ENCODE results near the gene SUSD6.
A peak's percentile ranks its signal among the peaks of the same experiment; 100 is the strongest.
"Not testable (repeated sequence)": the region's sequence is repeated elsewhere in the genome, so short reads cannot be mapped to it uniquely, and the experiment has no call there.

Gene SUSD6

GRCh38 chr14:69647642-69648041 lies 36.2 kb downstream of the SUSD6 start:
- not testable (repeated sequence) for H3K4me3 Mint-ChIP-seq, H3K27me3 Mint-ChIP-seq, ATAC-seq, DNase-seq, H3K27ac Mint-ChIP-seq, H3K9me3 Mint-ChIP-seq
- peaks cover 94% of the 10 kb centered on the region for H3K4me1 Mint-ChIP-seq

- H3K27me3 Mint-ChIP-seq, result no peaks in the 10 kb centered on the region
- H3K27ac Mint-ChIP-seq, result peak overlapping the region in 1 of 2 donors; percentile 64
- no peaks in the 10 kb centered on the region for H3K9me3 Mint-ChIP-seq
- no peak overlapping the region for H3K4me3 Mint-ChIP-seq
- H3K4me1 Mint-ChIP-seq, result peaks cover 93% of the 10 kb centered on the region
- ATAC-seq (no peak), DNase-seq (no peak)
Observed at GRCh38 chr14:69648480-69649451, 37.4 kb downstream of the SUSD6 start.

GRCh38 chr14:69650948-69651369 lies 39.6 kb downstream of the SUSD6 start:
- no peak for DNase-seq
- H3K4me3 Mint-ChIP-seq, result peak overlapping the region in 1 of 2 donors; percentile 7
- H3K27ac Mint-ChIP-seq, result peak overlapping the region; percentile 5 to 16
- no peak for ATAC-seq
- H3K27me3 Mint-ChIP-seq, result no peaks in the 10 kb centered on the region
- H3K9me3 Mint-ChIP-seq, result no peaks in the 10 kb centered on the region
- peaks cover 77% of the 10 kb centered on the region for H3K4me1 Mint-ChIP-seq

GRCh38 chr14:69651664-69652063 lies 40.3 kb downstream of the SUSD6 start:
- Mint-ChIP-seq H3K4me3 (peak overlapping the region in 1 of 2 donors; percentile 7), H3K27me3 (no peaks in the 10 kb centered on the region), H3K4me1 (peaks cover 73% of the 10 kb centered on the region), H3K27ac (peak overlapping the region in 1 of 2 donors; percentile 16), H3K9me3 (no peaks in the 10 kb centered on the region)
- no peak for DNase-seq
- ATAC-seq, result peak; percentile 45

- peak overlapping the region; percentile 29 to 43 for H3K27ac Mint-ChIP-seq
- peaks cover 66% of the 10 kb centered on the region for H3K4me1 Mint-ChIP-seq
- ATAC-seq (peak; percentile 60), DNase-seq (no peak)
- H3K9me3 Mint-ChIP-seq, result no peaks in the 10 kb centered on the region
- peak overlapping the region in 1 of 2 donors; percentile 40 for H3K4me3 Mint-ChIP-seq
- no peaks in the 10 kb centered on the region for H3K27me3 Mint-ChIP-seq
Observed at GRCh38 chr14:69652942-69653684, 41.7 kb downstream of the SUSD6 start.

GRCh38 chr14:69654116-69654515 lies 42.7 kb downstream of the SUSD6 start:
- Mint-ChIP-seq H3K27me3 (no peaks in the 10 kb centered on the region), H3K27ac (no peak overlapping the region), H3K4me3 (no peak overlapping the region), H3K9me3 (no peaks in the 10 kb centered on the region), H3K4me1 (peaks cover 66% of the 10 kb centered on the region)
- ATAC-seq, result no peak
- no peak for DNase-seq

- Mint-ChIP-seq H3K4me1 (peaks cover 67% of the 10 kb centered on the region), H3K9me3 (no peaks in the 10 kb centered on the region), H3K27me3 (no peaks in the 10 kb centered on the region), H3K4me3 (peak overlapping the region in 1 of 2 donors; percentile 46), H3K27ac (peak overlapping the region in 1 of 2 donors; percentile 9)
- ATAC-seq (no peak), DNase-seq (no peak)
Observed at GRCh38 chr14:69657950-69658355, 46.6 kb downstream of the SUSD6 start.

- Mint-ChIP-seq H3K27ac (no peak overlapping the region), H3K4me3 (no peak overlapping the region), H3K4me1 (peaks cover 69% of the 10 kb centered on the region), H3K9me3 (no peaks in the 10 kb centered on the region), H3K27me3 (no peaks in the 10 kb centered on the region)
- DNase-seq, result no peak
- ATAC-seq, result peak; percentile 44
Observed at GRCh38 chr14:69658664-69659261, 47.4 kb downstream of the SUSD6 start.

- no peaks in the 10 kb centered on the region for H3K9me3 Mint-ChIP-seq
- H3K27ac Mint-ChIP-seq, result peak overlapping the region in 1 of 2 donors; percentile 31
- H3K4me3 Mint-ChIP-seq, result peak overlapping the region in 1 of 2 donors; percentile 14
- no peaks in the 10 kb centered on the region for H3K27me3 Mint-ChIP-seq
- DNase-seq, result peak in 1 of 2 donors; percentile 44
- H3K4me1 Mint-ChIP-seq, result peaks cover 80% of the 10 kb centered on the region
- ATAC-seq, result peak; percentile 92
Observed at GRCh38 chr14:69660344-69661193, 49.2 kb downstream of the SUSD6 start.

- Mint-ChIP-seq H3K4me1 (peaks cover 86% of the 10 kb centered on the region), H3K9me3 (no peaks in the 10 kb centered on the region), H3K4me3 (no peak overlapping the region), H3K27me3 (no peaks in the 10 kb centered on the region), H3K27ac (peak overlapping the region in 1 of 2 donors; percentile 22)
- DNase-seq, result no peak
- ATAC-seq, result no peak
Observed at GRCh38 chr14:69661194-69661537, 49.8 kb downstream of the SUSD6 start.

GRCh38 chr14:69662636-69663299 lies 51.4 kb downstream of the SUSD6 start:
- peaks cover 99% of the 10 kb centered on the region for H3K4me1 Mint-ChIP-seq
- H3K9me3 Mint-ChIP-seq, result peaks cover 0 to 3% of the 10 kb centered on the region in 2 donors
- ATAC-seq (no peak), DNase-seq (no peak)
- no peak overlapping the region for H3K4me3 Mint-ChIP-seq
- no peaks in the 10 kb centered on the region for H3K27me3 Mint-ChIP-seq
- no peak overlapping the region for H3K27ac Mint-ChIP-seq

- peaks cover 99% of the 10 kb centered on the region for H3K4me1 Mint-ChIP-seq
- H3K27ac Mint-ChIP-seq, result no peak overlapping the region
- no peak for ATAC-seq
- H3K9me3 Mint-ChIP-seq, result peaks cover 0 to 4% of the 10 kb centered on the region in 2 donors
- no peak overlapping the region for H3K4me3 Mint-ChIP-seq
- no peak for DNase-seq
- H3K27me3 Mint-ChIP-seq, result no peaks in the 10 kb centered on the region
Observed at GRCh38 chr14:69663300-69663643, 51.9 kb downstream of the SUSD6 start.

GRCh38 chr14:69664265-69664664 lies 52.9 kb downstream of the SUSD6 start:
- DNase-seq (no peak), ATAC-seq (no peak)
- peaks cover 99% of the 10 kb centered on the region for H3K4me1 Mint-ChIP-seq
- H3K27me3 Mint-ChIP-seq, result no peaks in the 10 kb centered on the region
- peaks cover 0 to 4% of the 10 kb centered on the region in 2 donors for H3K9me3 Mint-ChIP-seq
- H3K27ac Mint-ChIP-seq, result no peak overlapping the region
- no peak overlapping the region for H3K4me3 Mint-ChIP-seq

- no peak overlapping the region for H3K27ac Mint-ChIP-seq
- peaks cover 0 to 4% of the 10 kb centered on the region in 2 donors for H3K9me3 Mint-ChIP-seq
- no peak overlapping the region for H3K4me3 Mint-ChIP-seq
- H3K4me1 Mint-ChIP-seq, result peaks cover 99% of the 10 kb centered on the region
- no peaks in the 10 kb centered on the region for H3K27me3 Mint-ChIP-seq
- DNase-seq, result no peak
- ATAC-seq, result no peak
Observed at GRCh38 chr14:69664865-69665526, 53.6 kb downstream of the SUSD6 start.
